Glomerular visceral epithelial cell (primary cell): ENCODE results near the gene IGSF9B.

Experiments used
- DNase-seq: peaks from one replicate; pipeline ENCODE4 v3.0.0-alpha.2; 2016; ENCODE audit errors: extremely low spot score

The IGSF9B gene

DNA sequence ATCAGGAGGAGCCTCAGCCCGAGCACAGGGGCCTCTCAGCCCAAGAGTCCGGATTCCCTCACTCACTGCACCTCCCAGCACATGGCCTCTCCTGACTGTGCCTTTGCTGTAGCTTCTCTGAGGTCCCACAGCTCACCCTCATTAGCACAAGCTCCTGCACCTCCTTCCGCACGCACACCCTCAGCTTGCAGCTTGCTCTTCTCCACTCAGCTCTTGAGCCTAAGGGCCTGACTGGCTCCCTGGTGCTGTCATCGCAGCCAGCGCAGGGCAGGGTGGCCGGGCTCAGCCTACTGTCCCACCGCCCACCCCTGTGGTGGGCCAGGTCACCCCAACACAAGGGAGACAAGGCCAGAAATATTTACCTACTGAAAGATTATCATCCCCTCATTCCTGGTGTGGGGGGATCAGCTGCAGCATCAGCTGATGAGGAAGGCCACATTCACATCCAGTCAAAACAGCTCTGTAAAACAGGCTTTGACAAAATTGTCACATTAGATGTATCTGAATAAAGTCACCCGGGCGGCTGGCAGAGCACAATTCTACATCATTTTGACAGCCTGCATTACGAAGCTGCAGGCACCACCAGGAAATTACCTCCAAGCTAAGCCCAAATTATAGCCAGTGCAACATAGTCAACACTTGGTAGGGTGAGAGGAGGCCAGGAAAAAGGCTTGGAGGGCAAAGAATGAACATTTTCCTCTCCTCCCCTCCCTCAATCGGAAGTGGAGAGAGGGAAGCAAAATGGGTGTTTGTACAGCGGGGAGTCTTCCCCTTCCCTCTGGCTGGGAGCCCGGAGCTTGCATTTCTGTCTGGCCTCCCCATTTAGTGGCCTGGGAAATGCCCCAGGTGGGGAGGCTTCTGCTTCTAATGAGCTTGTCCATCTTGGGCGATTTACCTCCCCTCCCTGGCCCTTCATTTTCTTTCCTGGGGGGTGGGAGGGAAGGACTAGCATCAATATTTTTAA is 29.5 kb upstream of the IGSF9B start:
- no peak for DNase-seq

DNA sequence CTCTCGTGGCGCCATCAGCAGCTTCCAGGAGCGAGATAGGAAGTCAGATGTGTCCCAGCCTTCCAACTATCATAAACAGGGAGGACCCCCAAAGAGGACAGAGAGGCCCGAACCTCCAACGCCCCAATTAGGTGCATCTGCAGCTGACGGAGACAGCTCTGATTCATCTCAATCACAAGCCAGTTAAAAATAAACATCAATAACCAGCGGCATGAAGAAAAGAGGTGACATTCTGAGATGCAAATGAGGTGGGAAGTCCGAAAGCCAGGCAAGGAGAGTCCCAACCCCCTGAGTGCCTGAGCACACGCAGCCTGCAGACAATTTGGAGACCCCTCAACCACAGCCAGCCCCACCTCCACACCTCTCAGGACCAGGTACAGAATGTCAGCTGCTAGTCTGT is 28.1 kb upstream of the IGSF9B start:
- no peak for DNase-seq

DNA sequence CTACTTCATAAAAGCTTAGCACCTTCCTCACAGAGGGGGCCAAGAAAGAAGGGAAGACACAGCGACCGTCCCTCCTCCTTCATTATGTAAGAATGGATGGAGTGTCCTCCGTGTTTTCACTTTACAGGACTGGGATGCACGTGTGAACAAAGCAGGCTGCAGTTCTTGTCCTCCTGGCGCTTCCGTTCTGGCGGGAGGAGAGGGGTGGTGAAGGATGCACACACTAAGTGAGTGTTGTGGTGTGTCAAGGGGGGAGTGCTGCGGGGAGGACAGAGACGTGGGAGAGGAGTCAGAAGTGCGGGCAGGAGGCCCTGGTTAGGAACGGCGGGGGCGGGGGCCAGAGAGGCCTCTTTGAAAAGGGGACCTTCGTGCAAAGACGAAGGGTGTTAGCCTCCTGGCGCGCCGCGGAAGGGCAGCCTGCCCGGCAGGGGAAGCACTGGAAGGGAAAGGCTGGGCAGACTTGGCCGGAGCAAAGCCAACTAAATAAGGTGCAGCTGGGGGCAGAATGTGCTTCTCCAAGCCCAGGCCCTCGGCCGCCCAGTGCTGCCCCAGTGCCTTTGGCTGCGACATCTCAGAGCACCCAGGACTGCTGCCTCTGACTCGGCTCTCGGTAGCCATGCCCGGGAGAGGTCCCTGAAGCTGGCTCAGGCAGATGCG is 27.0 kb upstream of the IGSF9B start:
- DNase-seq = no peak

DNA sequence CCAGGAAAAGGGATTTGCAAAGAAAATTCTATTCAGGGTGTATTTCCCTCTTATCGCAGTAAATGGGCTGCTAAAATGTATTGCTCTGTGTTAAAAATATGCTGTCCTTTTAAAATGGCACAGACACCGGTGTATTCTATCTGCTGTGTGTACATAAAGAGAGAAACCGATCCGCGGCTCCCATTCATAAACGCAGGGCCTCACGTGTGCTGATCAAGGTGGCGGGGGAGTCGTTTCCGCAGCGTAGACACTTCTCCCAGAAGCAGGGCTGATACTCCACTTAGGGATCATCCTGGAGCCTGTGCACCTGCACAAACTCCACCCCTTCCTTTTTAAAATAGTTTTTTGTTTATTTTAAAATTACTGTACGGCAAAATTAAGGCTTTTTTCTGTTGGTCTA is 26.1 kb upstream of the IGSF9B start:
- no peak for DNase-seq

DNA sequence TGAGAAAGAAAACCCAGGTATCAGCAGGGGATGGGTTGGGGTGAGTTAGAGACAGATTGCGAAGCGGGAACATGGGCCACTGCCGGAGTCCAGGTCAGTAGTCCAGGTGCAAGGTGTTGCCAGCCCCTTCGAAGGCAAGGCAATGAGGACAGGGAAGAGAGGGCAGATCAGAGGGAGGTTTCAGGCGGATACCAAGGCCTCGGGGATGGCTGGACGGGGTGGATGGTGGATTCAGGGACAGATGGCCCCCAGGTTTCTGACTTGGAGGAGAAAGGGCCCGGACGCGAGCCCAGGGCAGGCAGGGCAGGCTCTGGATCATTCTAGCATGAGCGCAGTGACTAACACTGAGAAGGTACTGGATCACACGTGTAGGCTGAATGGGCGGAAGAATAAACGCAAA is 25.4 kb upstream of the IGSF9B start:
- DNase-seq = no peak

DNA sequence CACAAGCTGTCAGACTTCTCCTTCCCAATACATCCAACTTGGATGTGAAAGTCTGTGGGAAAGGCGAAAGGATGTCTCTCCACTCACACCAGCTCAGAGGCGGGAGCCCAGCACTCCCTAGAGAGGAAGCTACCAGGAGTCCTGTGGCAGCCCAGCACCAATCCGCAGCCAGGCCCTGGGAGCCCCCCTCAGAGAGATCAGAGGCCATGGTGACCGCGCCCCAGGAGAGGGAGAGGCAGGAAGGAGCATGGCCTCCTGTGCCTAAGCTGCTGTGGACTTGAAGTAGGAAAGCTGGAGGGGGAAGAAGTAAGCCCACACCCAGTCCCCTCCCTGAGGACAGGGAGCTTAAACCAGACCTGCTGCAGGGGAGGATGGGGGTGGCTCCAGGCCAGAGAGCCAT is 24.4 kb upstream of the IGSF9B start:
- DNase-seq = no peak

DNA sequence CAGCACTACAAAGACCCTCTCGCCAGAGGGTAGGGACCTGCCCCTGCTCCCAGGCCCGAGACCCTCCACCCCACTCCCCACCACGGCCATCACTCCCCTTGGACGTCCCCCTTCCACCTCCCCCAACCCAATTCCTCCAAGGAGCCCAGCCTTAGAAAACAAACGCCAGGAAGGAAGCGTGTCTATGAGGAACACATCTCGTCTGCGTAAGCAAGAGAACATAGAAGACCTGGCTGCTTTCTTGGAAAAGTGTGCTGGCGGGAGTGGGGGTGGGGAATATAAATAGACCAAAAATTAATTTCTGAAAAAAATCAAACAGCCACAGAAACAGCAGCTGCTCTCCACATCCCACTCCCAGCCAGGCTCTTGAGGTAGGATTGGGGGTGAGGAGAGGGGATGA is 23.9 kb upstream of the IGSF9B start:
- no peak for DNase-seq

DNA sequence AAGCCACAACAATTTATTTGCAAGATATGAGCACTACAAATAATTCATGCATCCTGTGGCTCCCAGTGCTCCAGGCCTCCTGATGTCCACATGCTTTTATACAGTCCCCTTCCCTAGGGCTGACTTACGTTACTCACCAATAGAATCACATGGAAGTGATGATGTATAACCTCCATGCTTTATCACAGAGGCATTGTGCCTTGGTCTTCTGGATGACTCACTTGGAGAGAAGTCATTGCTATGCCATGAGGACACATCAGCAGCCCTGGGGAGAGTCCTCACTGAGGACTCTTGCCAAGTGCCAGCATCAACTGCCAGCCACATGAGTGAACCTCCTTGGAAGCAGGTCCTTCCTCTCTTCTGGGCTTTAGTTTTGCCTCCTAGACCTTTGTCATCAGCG is 22.0 kb upstream of the IGSF9B start:
- DNase-seq = no peak

DNA sequence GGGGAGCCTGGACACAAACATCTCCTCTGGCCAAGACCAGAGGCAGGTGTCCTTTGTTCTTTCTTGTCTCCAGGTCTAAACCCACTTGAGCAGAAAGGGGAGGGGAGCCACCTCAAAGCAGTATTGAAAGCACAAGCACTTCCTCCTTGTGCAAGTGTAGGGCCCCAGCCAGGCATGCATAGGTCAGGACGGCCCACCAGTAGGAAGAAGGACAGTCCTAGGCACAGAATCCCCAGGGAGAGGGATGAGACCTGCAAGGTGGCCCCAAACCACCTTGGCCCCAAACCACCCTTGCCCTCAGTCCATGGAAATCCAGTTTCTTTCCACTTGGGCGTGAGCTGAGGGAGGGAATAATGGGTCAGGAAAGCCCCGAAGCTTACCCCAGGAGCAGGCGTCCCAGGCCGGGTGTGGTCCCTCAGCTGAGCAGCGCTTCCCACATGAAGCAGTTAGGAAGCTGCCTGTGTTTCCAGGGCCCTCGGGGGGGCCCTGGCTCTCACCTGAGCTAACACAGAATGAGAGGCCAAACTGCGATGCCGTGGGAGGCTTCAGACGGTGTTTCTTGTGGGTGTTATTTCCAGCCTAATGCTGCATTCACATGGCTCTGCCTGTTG is 20.4 kb upstream of the IGSF9B start:
- no peak for DNase-seq

DNA sequence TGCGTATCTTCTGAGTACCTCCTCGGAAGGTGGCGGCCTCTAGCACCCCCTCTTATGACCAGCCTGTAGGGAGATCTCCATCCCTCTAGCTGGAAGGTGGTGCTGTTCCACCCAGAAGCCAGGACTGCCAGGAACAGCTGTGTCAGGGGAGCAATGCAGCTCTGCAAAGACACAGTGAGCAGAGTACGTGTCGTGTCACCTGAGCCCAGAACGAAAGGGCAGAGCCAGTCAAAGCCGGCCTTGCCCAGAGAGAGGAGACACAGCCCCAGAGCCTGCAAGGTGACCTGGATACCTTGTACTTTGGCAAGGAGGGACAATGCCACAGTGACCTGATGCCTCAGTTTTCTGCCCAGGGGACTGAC is 18.7 kb upstream of the IGSF9B start:
- no peak for DNase-seq

DNA sequence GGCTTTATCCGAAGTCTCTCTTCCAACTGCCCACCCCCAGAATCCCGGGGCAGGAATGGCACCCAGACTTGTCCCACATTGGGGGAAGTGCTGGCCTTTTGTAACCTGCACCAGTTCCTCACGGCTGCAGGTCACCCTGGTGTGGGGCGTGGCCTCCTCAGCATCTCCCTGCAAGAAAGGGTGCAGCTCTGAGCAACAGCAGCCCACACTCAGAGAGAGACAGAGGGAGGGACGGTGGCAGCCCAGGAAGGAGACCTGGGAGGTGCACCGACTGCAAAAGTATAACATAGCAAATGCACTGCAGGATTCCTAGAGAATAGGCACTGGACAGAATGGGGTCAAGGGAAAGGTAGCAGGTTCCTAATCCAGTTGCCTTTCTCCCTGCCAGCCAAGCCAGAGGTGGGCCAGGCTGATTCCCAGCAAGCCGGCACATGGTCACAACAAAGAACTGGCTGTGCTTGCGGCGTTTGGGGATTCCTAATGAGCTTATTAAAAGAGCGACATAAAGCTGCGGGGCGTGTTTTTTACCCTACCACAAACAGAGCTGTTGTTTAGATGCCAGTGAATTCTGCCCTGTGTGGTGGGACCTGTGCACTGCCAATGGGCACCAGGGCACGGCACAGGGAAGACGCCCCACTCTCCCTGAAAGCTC is 18.2 kb upstream of the IGSF9B start:
- no peak for DNase-seq

DNA sequence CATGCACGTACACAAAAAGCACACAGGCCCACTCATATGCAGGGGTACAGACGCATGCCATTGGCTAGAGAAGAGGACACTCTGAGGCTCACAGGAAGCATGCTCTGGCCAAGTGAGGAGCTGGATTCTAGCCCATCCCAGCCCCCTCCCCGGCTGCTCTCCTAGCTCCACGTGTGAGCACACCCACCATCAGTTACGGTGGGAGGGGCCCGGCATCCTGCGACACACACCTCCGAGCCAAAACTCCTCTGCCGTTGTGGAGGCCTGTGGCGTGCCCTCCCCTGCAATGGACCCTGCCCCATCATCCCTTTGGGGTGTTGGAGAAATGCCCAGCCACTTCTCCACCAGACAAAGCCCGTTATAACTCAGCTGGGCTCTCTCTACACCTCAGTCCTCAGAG is 15.1 kb upstream of the IGSF9B start:
- DNase-seq = no peak

DNA sequence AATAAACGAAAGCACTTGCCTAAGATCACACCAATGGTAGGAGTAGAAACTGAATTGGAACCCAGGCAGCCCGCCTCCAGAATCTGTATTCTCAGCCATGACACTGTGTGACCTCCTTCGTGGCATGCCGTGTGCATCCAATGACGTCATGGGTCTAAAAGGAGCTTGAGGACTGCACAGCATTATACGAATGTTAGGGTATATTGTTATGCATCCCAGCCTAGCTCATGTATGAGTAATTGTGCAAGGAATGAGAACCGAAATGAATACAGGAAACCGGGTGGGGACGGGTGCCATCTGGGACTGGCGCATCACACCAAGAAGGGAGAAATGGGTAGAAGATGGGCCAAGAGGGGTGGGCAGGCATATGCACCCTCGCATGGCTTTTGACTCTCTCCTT is 12.3 kb upstream of the IGSF9B start:
- DNase-seq = no peak

DNA sequence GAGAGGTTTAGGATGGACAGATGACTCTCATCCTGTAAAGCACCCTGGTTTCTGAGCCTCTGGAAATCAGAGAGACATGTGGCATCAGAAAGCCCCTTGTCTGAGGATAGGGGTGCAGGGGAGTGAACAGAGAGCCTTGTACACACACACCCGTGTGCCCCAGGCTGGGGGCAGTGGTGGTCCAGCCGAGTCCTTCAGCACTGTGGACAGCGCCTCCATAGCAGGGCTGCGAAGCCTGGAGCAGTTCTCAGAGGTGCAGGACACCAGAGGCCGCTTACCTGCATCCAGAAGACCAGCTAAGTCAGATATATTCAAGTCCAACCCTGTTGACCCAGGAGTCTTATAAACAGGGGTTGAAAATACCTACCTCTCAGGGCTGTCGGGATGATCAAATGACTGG is 11.5 kb upstream of the IGSF9B start:
- DNase-seq = no peak

DNA sequence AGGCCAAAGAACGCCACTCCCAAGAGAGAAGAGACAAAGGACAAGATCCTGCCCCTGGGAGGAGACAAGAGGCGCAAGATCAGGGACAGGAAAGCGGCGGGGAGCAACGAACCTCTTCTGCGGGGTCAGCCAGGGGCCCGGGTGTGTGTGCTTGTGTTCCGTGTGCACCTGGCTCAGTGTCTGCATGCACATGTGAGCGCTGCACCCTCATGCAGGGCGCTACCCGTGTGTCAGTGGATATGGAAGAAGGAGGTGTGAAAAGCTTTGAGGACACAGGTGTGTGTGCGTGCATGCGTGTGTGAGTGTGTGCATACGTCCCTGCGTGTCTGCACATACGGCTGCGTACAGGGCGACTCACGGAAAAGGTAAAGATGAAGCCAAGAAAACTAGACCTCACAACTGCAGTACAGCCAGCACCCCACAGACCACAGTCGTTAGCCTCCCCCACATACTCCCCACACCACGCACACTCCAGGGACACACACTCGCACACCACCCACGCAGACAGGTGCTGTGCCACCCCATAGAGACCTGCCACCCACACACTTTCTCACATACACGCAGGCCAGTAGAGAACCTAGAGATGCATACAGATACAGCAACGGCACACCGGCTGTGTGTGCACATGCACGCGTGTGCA is 11.0 kb upstream of the IGSF9B start:
- DNase-seq = no peak

DNA sequence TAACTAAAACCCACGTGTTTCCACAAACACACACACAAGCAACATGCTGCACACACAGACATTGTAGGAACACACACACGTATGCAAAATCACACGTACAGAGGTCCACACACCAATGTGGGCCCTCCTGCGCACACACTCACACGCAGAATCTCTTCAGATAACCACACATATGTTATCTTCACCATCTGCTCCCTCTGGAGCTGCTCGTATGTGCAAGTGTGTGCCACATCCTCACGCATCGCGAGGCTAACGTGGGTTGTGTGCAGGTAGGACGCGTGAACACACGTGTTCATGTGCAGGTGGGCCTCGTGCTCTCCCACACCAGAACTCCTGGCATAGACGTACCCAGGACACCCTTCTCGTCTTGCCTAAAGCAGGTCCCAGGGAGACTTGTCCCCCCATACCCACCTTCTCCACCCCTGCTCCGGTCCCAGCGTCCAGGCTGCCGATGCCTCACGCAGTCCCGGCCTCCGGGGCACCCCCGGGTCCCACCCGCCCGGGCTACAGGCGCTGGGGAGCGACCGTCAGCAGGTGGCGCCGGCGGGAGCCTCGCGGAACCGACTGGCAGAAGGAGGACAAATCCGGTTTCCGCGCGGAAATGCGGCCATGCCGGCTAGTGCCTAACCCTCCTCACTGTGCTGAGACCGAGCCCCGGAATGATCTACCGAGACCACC is 10.3 kb upstream of the IGSF9B start:
- no peak for DNase-seq

DNA sequence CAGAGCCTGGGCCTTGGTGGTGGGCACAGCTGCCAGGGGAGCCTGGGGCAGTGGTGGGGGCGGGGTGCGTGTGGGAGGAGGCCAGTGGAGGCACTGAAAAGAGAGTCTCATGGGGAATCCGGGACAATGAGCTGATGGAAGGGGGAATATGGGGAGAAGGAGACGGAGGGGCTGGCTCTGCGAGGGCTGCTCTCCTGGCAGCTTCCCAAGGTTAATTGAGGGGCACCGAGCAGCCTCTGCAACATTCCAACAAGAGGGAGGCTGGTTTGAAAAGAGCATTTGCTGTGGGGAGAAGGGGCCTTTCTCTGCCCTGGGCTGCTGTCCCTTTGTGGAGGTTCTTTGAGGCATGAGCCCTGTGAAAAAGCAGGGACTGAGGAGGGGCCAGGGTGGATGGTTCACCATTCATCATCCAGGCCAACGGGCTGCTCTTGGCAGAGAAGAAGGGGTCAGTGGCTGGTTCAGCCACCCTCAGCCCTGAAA is 9.4 kb upstream of the IGSF9B start:
- DNase-seq = no peak

DNA sequence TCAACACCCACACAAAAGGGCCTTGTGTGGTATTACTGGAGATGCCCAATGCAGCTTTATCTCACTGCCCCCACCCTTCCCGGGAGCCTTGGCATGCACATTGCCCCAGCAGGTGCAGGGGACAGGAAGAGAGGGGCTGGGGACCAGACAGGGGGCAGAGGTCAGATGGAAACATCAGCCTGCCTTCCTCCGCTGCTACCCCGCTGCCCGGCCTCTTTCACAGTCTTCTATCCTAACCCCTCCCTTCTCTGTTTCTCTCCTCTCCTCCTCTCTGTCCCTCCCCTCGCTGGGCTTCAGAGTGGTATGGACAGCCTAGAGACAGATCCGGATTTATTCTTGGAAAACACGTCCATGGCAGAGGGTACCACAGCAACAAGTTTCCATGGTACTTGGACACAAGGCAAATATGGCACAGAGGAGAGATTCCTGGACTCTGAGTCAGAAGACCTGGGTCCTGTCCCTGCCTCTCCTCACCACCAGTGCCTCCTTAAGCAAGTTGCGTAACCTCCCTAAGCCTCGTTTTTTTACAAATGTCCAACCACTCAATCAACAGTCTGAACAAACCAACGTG is 8.3 kb upstream of the IGSF9B start:
- DNase-seq = no peak

DNA sequence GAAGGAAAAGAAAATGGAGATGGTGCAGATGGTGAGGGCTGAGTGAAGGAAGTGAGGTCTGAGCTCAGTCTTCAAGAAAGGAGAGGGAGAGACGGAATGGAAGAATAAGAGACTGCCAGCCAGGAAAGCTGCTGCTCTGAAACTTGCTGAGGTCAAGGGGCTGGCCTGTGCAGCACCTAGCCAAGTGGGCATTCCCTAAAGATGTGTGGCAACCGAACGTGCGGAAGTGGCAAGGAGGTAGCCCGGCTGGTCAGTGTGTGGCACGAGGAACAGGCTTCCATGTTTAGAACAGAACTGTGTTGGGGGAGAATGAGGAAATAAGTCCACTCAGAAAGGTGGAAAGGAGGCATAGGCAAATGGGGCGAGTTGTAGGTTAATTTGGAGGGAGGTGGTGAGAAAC is 7.6 kb upstream of the IGSF9B start:
- DNase-seq = no peak

DNA sequence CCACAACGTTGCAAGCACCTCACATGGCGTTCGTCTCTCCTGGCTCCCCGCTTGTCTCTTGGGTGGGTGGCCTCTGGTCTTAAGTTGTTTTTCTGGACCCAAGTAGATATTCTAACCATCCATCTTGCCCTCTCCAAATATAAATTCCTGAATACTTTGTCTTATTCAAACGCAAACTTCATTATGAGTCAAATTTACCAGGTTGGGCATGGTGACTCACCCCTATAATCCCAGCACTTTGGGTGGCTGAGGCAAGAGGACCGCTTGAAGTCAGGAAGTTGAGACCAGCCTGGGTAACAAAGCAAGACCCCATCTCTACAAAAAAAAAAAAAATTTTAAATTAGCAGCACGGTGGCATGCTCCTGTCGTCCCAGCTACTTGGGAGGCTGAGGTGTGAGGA is 5.1 kb upstream of the IGSF9B start:
- DNase-seq = no peak

DNA sequence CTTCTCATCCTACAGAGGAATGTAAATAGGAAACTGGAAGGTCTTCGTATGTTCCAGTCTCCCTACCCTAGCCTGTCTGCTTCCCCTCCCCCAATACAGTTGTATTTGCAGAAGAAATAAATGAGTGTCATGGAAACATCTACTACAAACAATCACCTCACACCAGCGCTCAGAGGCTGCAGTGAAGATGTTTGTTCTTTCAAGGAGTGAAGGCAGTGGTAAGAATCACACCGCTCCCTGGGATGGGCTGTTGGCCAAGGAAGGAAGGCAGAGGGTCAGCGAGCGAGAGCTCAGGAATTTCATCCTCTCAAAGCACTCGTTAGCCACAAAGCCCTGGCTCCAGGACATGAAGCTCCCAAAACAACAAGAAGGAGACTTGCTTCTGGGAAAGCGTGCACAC is 1.1 kb upstream of the IGSF9B start:
- no peak for DNase-seq
